HG03064 (cell line): ENCODE measurements around the gene TPTE2.
"Not testable (repeated sequence)": the region's sequence is repeated elsewhere in the genome, so short reads cannot be mapped to it uniquely, and the experiment has no call there.

Source experiments
- ATAC-seq: cut with Tn5 transposase; IDR thresholded peaks from one replicate; pipeline ENCODE4 v1.9.1; 2021; ENCODE audit warnings: low read depth; ENCODE audit not compliant: unreplicated experiment

TPTE2 gene

DNA sequence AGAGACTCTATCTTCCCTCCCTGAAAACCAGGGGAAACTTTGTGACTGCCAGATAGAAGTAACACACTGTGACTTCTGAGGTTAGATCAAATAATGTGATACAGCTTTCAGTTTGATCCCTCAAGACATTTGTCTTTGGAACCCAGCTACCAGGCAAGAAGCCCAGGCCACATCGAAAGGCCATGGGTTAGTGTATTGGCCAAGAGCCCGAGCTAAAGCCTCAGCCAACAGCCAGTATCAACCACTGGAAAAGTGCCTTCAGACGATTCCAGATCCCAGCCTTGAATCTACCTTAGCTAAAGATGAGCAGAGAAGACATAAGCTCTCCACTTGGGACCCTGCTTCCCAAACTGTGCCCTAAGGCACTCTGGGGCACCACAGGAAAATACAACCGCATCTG, 10.9 kb upstream of the TPTE2 start:
- no peak for ATAC-seq

DNA sequence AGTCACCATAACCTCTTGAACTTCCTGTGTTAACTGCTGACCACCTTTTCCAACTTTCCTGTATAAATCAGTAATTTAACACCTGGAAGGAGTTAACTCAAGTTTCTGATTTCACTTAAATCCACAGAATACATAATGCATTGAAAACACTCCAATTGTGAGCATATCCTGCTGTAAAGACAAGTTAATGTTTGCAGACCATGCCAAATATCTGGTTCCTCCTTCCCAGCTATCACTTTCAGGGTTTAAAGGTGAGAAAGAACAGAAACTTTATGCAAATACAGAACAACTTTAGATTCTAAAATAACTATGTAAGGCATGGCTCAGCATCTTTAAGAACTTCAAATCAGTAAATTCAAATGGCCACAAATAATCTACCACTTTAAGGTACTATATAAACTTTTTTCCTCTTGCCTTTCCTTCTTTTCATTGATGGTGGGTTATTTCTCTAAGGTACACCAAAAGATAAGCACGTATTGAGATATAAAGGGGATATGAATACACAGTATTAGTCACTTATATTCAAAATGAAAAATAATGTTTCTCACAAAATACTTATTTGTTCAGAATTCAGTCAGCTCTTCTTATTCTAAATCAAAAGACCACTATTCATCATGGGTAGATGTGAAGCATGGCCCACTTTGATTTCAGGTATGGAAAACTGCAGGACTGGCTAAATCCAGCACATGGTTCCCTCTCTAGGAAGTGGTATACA, 6.6 kb upstream of the TPTE2 start:
- ATAC-seq: peak; percentile 70

DNA sequence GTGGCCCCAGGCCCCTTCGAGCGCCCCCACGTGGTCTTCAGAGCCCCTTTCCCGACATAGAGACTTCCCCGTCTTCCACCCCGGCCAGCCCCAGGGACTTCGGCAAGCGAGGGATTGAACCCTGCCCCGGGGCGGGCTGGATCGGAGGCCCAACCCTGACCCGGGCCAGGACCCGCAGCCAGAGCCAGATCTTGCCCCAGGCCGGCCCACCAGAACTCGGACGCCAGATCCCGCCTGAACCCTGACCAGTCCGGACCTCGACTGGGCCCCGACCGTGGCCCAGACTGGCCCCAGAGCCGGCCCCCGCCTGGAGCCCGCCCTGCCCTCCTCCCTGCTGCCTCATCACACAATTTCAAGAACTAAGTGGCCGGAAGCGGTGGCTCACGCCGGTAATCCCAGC, 253 bp upstream of the TPTE2 start:
- ATAC-seq: no peak

DNA sequence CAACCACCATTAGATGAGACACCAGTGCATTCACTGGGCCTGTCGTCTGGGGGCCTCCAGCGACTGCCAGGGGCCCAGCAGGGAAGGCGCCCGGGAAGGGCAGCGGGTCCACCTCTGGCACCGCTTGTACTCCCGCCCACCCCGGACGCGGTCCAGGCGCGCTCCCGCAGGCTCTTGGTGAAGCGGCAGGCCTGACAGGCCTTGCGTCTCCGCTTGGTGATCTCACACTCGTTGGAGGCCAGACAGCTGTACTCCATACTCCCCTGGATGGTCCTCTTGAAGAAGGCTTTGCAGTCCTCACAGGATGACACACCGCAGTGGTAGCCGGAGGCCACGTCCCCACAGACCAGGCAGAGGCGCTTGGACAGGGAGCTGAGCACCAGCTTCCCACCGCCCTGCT, 660 bp downstream of the TPTE2 start:
- ATAC-seq: not testable (repeated sequence)

DNA sequence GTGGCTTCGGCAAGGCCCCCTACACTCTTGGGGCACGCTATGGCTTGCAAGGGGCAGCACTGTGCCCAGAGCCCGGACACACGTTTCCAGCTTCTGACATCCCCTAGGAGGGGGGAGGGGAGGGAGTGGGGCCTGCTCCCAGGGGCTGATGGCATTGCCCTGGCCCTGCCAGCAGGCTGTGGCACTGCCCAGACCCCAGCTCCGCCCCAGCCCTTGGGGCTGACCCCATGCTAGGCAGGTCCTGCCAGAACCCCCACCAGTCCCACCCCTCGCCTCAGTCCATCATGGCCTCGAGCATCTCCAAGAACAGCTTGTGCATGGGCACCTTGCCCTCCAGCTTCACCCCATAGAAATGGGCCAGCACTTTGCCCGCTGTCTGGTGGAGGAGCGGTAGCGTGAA, 1.6 kb downstream of the TPTE2 start:
- not testable (repeated sequence) for ATAC-seq

DNA sequence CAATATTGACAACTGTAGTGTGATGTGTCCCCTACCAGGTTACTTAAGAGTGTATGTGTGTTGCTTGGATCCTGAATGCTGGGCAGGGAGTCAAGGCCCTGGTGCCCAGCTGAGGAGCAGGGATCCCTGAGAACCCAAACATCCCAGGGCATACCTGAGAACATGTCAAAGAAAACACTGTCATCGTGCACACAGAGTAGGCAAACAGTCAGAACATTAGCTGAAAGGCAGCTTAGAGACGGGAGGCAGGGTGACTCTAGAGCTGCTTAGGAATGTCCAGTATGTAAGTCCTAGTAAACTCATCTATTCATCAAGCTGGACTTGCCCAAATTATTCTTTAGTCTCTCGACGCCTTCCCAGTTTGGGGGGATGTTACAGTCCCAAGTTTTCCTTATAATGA, 4.0 kb downstream of the TPTE2 start:
- not testable (repeated sequence) for ATAC-seq

DNA sequence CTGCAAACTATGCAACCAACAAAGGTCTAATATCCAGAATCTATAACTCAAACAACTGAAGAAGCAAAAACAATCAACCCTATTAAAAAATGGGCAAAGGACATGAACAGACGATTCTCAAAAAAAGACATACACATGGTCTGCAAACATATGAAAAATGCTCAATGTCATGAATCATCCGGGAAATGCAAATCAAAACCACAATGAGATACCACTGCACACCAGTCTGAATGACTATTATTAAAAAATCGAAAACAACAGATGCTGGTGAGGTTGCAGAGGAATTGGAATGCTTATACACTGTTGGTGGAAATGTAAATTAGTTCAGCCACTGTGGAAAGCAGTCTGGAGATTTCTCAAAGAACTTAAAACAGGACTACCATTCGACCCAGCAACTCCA, 12.1 kb downstream of the TPTE2 start:
- ATAC-seq: not testable (repeated sequence)

DNA sequence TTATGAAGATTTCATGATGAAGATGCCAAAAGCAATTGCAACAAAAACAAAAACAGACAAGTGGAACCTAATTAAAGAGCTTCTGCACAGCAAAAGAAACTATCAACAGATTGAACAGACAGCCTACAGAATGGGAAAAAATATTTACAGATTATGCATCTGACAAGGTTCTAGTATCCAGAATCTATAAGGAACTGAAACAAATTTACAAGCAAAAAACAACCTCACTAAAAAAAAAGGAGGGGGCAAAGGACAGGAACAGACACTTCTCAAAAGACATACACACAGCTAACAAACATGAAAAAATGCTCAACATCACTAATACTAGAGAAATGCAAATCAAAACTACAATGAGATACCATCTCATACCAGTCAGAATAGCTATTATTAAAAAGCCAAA, 35.7 kb downstream of the TPTE2 start:
- not testable (repeated sequence) for ATAC-seq

DNA sequence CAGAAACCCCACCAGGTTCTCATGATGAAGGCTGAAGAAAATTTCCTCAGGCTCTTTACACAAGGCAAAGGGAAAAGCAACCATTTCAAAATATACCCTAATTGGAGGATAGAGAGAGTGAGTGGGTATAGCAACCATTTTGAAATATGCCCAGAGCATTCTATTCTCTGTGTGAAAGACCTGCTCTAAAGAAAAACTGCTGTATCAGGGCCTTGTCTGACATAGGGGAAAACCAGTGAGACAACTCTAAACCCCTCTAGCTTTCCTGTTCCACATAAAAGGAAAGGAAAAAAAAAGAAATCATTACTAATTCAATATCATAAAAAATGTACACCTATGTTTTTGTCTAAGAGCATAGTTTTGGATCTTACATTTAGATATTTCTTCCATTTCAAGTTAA, 42.3 kb downstream of the TPTE2 start:
- no peak for ATAC-seq

DNA sequence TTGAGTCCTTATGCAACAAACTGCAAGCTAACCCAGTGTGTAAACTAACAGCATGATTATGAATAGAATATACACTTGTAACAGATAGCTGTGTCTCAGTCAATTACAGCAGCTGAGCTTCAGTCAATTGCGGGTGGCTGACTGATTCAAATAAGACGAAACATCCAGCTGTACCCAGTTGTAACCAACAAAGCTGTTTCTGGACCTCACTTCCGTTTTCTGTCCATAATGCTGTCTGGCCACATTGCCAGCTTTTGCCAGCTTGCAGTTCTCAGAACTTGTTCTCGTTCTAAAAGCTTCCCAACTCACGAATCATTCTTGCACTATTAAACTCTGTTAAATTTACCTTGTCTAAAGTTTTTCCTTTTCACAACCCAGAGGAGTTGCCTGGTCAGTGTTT, 53.7 kb downstream of the TPTE2 start:
- not testable (repeated sequence) for ATAC-seq

DNA sequence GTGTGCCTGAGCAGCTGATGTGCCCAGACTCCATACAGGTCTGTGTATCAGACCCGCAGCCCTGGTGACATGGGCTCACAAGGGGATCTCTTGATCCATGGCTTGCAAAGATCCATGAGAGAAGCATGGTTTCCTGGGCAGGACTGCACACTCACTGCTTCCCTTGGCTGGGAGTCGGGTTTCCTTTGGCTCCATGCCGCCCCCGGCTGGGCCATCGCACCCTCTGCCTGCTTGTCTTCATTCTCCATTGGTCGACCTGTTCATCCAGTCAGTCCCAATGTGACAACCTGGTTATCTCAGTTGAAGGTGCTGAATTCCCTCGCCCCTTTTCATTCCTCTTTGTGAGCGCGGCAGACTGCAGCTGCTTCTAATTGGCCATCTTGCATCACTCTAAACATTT, 101.2 kb downstream of the TPTE2 start:
- ATAC-seq: not testable (repeated sequence)

DNA sequence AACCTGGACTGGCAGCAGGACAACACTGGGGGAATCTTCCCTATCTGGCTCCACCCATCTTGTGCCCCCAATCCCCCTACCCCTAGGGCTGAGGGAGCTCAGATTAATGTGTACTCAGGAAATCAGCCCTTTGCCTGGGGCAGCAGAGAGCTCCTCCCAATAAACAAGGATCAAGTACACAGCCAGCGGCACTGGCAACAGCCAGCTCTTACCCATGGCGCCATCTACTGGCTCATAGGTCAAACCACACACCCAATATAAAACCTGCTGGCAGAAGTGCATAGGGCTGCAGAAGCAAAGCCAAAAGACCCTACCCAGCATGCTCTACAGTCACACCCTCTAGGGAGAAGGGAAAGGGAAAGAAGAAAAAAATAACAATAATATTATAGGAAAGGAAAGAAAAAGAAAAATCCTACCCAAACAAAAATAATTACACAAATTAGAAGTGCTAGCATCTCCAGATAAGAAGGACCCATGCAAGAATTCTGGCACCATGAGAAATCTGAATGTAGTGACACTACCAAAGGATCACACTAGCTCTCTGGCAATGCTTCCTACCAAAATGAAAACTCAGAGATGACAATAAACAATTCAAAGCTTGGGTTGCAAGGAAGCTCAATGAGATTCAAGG, 122.2 kb downstream of the TPTE2 start:
- ATAC-seq: not testable (repeated sequence)

DNA sequence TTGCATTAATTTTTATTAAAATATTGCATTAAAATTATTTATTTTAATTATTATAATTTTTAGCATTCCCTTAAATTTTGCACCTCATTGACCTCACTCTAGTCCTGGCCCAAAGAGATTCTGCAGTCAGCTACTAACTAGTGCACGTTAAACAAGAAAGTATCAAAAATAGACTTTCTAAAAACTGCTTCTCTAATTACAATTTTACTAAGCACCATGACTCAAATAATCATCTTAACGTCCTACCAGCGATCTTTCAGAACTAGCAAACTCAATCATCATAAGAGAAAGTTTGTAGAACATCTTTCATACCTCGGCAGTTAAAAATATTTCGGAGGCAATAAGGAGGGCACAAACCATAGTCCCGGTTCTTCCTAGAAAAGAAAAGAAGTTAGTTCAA, 123.6 kb downstream of the TPTE2 start:
- ATAC-seq: not testable (repeated sequence)

DNA sequence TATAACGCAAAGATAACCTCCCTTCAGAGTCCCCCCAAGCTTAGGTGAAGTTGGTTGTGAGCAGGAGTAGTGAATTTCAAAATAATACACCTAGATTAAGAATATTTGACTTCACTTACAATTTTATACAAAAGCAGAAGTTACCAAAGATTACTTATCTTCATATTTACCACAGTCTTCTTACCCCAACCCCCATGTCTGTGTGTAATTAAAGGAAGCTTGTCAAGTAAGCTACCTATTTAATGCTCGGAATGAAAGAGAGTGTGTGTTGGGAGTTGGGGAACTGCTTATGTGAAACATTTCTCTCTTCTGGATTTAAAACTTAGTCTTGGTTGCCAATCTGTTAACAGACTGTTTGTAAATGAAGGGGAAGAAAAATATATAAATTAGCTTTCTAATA, 139.1 kb downstream of the TPTE2 start:
- not testable (repeated sequence) for ATAC-seq

DNA sequence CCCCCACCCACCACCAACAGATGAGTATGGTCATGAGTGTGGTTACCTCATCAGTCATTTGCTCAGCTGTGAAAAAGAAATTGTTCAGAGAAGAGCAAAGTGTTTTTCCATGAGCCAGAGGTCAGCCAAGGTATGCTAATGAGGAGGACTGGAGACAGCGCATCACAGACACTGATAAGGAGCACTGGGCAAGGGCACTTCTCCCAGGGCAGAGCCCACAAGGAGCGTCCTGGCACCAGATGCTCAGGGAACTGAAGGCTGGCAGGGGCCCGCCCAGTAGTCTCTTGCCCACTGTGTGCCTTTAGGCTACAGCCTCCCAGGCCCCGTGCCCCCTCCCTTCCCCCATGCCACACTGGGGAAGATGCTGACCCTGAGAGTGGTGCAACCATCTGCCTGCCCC, 148.8 kb downstream of the TPTE2 start:
- ATAC-seq: not testable (repeated sequence)

DNA sequence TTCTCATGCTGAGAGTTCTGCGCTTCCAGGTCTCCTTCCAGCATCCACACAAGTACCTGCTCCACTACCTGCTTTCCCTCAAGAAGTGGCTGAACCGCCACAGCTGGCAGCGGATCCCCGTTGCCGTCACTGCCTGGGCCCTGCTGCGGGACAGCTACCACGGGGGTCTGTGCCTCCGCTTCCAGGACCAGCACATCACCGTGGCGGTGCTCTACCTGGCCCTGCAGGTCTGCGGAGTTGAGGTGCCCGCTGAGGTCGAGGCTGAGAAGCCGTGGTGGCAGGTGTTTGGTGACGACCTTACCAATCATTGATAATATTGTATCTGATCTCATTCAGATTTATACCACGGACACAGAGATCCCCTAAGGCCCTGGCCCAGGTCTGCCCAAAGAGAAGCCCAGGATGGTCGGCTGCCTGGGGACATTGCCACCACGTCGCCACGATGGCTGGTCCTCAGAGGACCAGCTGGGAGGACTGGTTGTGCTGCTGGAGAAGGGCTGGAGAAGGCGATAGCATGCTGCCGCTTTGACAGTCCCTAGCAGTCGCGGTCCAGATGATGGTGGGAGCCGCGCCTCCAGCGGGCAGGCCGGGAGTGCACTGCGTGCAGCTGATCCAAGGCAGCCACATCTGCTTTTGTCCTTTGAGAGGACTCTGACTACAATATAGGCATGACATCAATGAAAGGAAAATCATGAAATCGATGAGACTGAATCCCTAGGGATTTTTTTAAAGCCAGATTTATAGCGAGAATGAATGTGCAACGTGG, 178.4 kb downstream of the TPTE2 start:
- ATAC-seq: not testable (repeated sequence)

DNA sequence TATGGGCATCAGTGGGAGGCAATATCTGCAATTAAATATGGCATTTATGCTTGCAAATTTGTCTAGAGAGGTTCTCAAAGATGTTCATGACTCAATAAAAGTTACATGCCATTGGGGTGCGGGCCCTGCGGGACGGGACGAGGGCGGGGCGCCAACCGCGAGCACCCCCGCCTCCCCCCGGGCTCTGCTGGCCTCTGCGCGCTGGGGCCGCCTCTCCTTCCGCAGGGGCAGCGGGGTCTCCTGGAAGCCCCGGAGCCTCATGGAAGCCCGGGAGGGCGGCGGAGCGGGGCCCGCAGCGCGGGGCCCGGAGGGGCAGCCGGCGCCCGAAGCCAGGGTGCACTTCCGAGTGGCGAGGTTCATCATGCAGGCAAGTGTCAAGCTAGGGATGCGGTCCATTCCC, 179.2 kb downstream of the TPTE2 start:
- no peak for ATAC-seq
